H9 (cell line): ENCODE measurements around the gene GLYATL2. TPM values are rescaled to one million over a fixed set of nuclear protein-coding genes. Genes with fewer than 3 reads are reported as not detected.
A peak's percentile ranks its signal among the peaks of the same experiment; 100 is the strongest.

ENCODE experiments used
- DNase-seq: peaks from one replicate; pipeline ENCODE4 v3.0.0-alpha.2; 2017
- H2AFZ ChIP-seq: one replicate; pipeline ENCODE4 v1.6.1; 2013; ENCODE audit warnings: mild to moderate bottlenecking, low read length, control low read depth, moderate library complexity
- H2AK5ac ChIP-seq: 2 replicates; pipeline ENCODE4 v1.6.1; 2013; ENCODE audit warnings: low read length, control low read depth, mixed read lengths; ENCODE audit not compliant: insufficient read length
- H2BK120ac ChIP-seq: one replicate; pipeline ENCODE4 v1.6.1; 2013; ENCODE audit warnings: low read depth, mild to moderate bottlenecking, low read length, control low read depth, inconsistent platforms; ENCODE audit not compliant: poor library complexity, severe bottlenecking
- H2BK12ac ChIP-seq: 2 replicates; pipeline ENCODE4 v1.6.1; 2013; ENCODE audit warnings: low read length, control low read depth, mixed read lengths, low read depth; ENCODE audit not compliant: insufficient read length
- H2BK15ac ChIP-seq: 2 replicates; pipeline ENCODE4 v1.6.1; 2013; ENCODE audit warnings: low read depth, low read length, control low read depth
- H2BK20ac ChIP-seq: one replicate; pipeline ENCODE4 v1.6.1; 2013; ENCODE audit warnings: low read depth, mild to moderate bottlenecking, low read length, control low read depth, inconsistent platforms; ENCODE audit not compliant: poor library complexity, severe bottlenecking
- H2BK5ac ChIP-seq: 2 replicates; pipeline ENCODE4 v1.6.1; 2013; ENCODE audit warnings: low read length, control low read depth, mixed read lengths; ENCODE audit not compliant: insufficient read length
- H3K14ac ChIP-seq: 2 replicates; pipeline ENCODE4 v1.6.1; 2013; ENCODE audit warnings: low read length, control low read depth; ENCODE audit not compliant: insufficient read depth
- H3K18ac ChIP-seq: 2 replicates; pipeline ENCODE4 v1.6.1; 2013; ENCODE audit warnings: low read depth, mild to moderate bottlenecking, mixed read lengths, low read length, control low read depth; ENCODE audit not compliant: insufficient read length
- H3K23ac ChIP-seq: 2 replicates; pipeline ENCODE4 v1.6.1; 2013; ENCODE audit warnings: low read length, control low read depth, mixed read lengths, low read depth; ENCODE audit not compliant: insufficient read length
- H3K23me2 ChIP-seq: 2 replicates; pipeline ENCODE4 v1.6.1; 2013; ENCODE audit warnings: low read depth, mild to moderate bottlenecking, mixed read lengths, low read length, control low read depth; ENCODE audit not compliant: insufficient read length, poor library complexity, severe bottlenecking
- H3K27ac ChIP-seq: 2 replicates; pipeline ENCODE4 v1.5.1; 2013; ENCODE audit warnings: low read length, control low read depth, mixed read lengths, low read depth; ENCODE audit not compliant: insufficient read length
- H3K27me3 ChIP-seq: 2 replicates; pipeline ENCODE4 v1.6.1; 2013; ENCODE audit warnings: low read length, control low read depth, inconsistent platforms; ENCODE audit not compliant: insufficient read depth
- H3K4ac ChIP-seq: 2 replicates; pipeline ENCODE4 v1.6.1; 2013; ENCODE audit warnings: low read depth, mild to moderate bottlenecking, control low read depth, inconsistent platforms, low read length, moderate library complexity
- H3K4me1 ChIP-seq: 2 replicates; pipeline ENCODE4 v1.6.1; 2013; ENCODE audit warnings: low read length, control low read depth, inconsistent platforms; ENCODE audit not compliant: insufficient read depth
- H3K4me2 ChIP-seq: 2 replicates; pipeline ENCODE4 v1.6.1; 2013; ENCODE audit warnings: low read length, control low read depth, mixed read lengths; ENCODE audit not compliant: insufficient read length, insufficient read depth
- H3K56ac ChIP-seq: 2 replicates; pipeline ENCODE4 v1.6.1; 2013; ENCODE audit warnings: low read depth, mild to moderate bottlenecking, mixed read lengths, low read length, control low read depth; ENCODE audit not compliant: insufficient read length
- H3K79me1 ChIP-seq: 2 replicates; pipeline ENCODE4 v1.6.1; 2013; ENCODE audit warnings: low read depth, mild to moderate bottlenecking, moderate library complexity, low read length, control low read depth, inconsistent platforms; ENCODE audit not compliant: insufficient read depth, poor library complexity, severe bottlenecking
- H3K79me2 ChIP-seq: 2 replicates; pipeline ENCODE4 v1.6.1; 2013; ENCODE audit warnings: low read length, control low read depth, inconsistent platforms; ENCODE audit not compliant: insufficient read depth
- H3K9ac ChIP-seq: 2 replicates; pipeline ENCODE4 v1.6.1; 2013; ENCODE audit warnings: low read length, control low read depth, mixed read lengths; ENCODE audit not compliant: insufficient read length; ENCODE audit errors: extremely low read depth
- H3K9me3 ChIP-seq: one replicate; pipeline ENCODE4 v1.6.1; 2013; ENCODE audit warnings: low read depth, low read length, inconsistent platforms; ENCODE audit not compliant: control insufficient read depth
- H3T11ph ChIP-seq: one replicate; pipeline ENCODE4 v1.6.1; 2013; ENCODE audit warnings: mild to moderate bottlenecking, low read length, control low read depth, inconsistent platforms
- H4K20me1 ChIP-seq: one replicate; pipeline ENCODE4 v1.6.1; 2013; ENCODE audit not compliant: control insufficient read depth, insufficient read length, insufficient read depth
- H4K5ac ChIP-seq: 2 replicates; pipeline ENCODE4 v1.6.1; 2013; ENCODE audit warnings: low read depth, mild to moderate bottlenecking, mixed read lengths, low read length, control low read depth; ENCODE audit not compliant: insufficient read length
- H4K8ac ChIP-seq: replicated peaks from 2 replicates; pipeline ENCODE4 v1.6.1; 2013; ENCODE audit warnings: low read length, control low read depth, mixed read lengths, low read depth; ENCODE audit not compliant: insufficient read length
- H4K91ac ChIP-seq: 2 replicates; pipeline ENCODE4 v1.6.1; 2013; ENCODE audit warnings: low read depth, mild to moderate bottlenecking, moderate library complexity, mixed read lengths, low read length, control low read depth; ENCODE audit not compliant: insufficient read length
- H3K27ac Mint-ChIP-seq, 3 experiments: 2 replicates in 2 of 3; 3 replicates in 1 of 3; pipeline ENCODE4 v1.8.0; 2020 to 2021; ENCODE audit warnings: mixed read lengths in 3 of 3, mild to moderate bottlenecking in 1 of 3, moderate library complexity in 1 of 3
- H3K27me3 Mint-ChIP-seq: 2 replicates; pipeline ENCODE4 v1.8.0; 2021; ENCODE audit warnings: low read depth, mild to moderate bottlenecking, moderate library complexity, mixed read lengths
- H3K36me3 Mint-ChIP-seq, 3 experiments: 2 replicates in 2 of 3; 3 replicates in 1 of 3; pipeline ENCODE4 v1.8.0; 2020 to 2021; ENCODE audit warnings: low read depth in 3 of 3, mixed read lengths in 3 of 3; ENCODE audit not compliant: insufficient read depth in 1 of 3
- H3K4me1 Mint-ChIP-seq, 2 experiments: 2 replicates each; pipeline ENCODE4 v1.8.0; 2020; ENCODE audit warnings: mixed read lengths in 2 of 2
- H3K4me3 Mint-ChIP-seq, 2 experiments: 2 replicates in 1 of 2; 3 replicates in 1 of 2; pipeline ENCODE4 v1.8.0; 2020 to 2021; ENCODE audit warnings: mild to moderate bottlenecking in 2 of 2, mixed read lengths in 2 of 2, moderate library complexity in 1 of 2
- H3K9me3 Mint-ChIP-seq, 2 experiments: 2 replicates in 1 of 2; 3 replicates in 1 of 2; pipeline ENCODE4 v1.8.0; 2020; ENCODE audit warnings: mild to moderate bottlenecking in 2 of 2, mixed read lengths in 2 of 2, moderate library complexity in 1 of 2
- CTCF ChIP-seq: fragments of 200-600 bp; sonication (generic); conservative IDR thresholded peaks from 3 replicates; pipeline ENCODE4 v1.8.0; 2021; ENCODE audit warnings: antibody characterized with exemption, mild to moderate bottlenecking
- WGBS: extraction: QIAGEN DNeasy Blood & Tissue Kit; methylation state at CpG from one replicate; pipeline ENCODE4 v1.1.7; 2013; ENCODE audit warnings: missing lambda C conversion rate, low lambda C conversion rate, mixed read lengths; ENCODE audit not compliant: insufficient read length; ENCODE audit errors: extremely low coverage; 5-methylcytosine and 5-hydroxymethylcytosine counted together
- total RNA-seq: library from RNA; stranded (reverse); gene quantifications from 2 replicates; pipeline ENCODE4 v1.2.1, GENCODE V29; 2021

The GLYATL2 gene
- total RNA-seq, 1 experiment from 2014 or later, result not detected

GRCh38 chr11:58788355-58789023 lies 56.0 kb downstream of the GLYATL2 start:
- peak; percentile 69 for TF ChIP-seq CTCF

More at GRCh38 chr11:58788355-58789023, 56.0 kb downstream of the GLYATL2 start:
- Mint-ChIP-seq H3K4me3 (no peak overlapping the region), H3K36me3 (peaks cover 0 to 9% (median 2%) of the 10 kb centered on the region in 3 experiments; a peak in 5 of 7 replicates), H3K9me3 (peaks cover 66 to 81% of the 10 kb centered on the region in 2 experiments), H3K27ac (no peak overlapping the region), H3K27me3 (peaks cover 5% of the 10 kb centered on the region), H3K4me1 (no peaks in the 10 kb centered on the region)
- no peaks in the 10 kb centered on the region for H4K20me1 ChIP-seq
- no peak overlapping the region for H3K56ac ChIP-seq
- no peaks in the 10 kb centered on the region for H3K23me2 ChIP-seq
- H3K4me1 ChIP-seq, result no peaks in the 10 kb centered on the region
- H3K9ac ChIP-seq, result no peak overlapping the region
- no peak overlapping the region for H3K18ac ChIP-seq
- no peaks in the 10 kb centered on the region for H3K79me1 ChIP-seq
- no peaks in the 10 kb centered on the region for H3K27me3 ChIP-seq
- no peak overlapping the region for H2AK5ac ChIP-seq
- no peak overlapping the region for H2BK15ac ChIP-seq
- H4K5ac ChIP-seq, result no peak overlapping the region
- no peak overlapping the region for H2BK120ac ChIP-seq
- peak; percentile 45 for DNase-seq
- WGBS, result no CpG with 5 or more reads among the region's 4 CpGs
- no peak overlapping the region for H3K14ac ChIP-seq
- no peak overlapping the region for H3K23ac ChIP-seq
- no peak overlapping the region for H2BK5ac ChIP-seq
- H3K4me2 ChIP-seq, result no peak overlapping the region
- no peak overlapping the region for H3K27ac ChIP-seq
- no peak overlapping the region for H2AFZ ChIP-seq
- peaks cover 10% of the 10 kb centered on the region for H3K9me3 ChIP-seq
- no peak overlapping the region for H4K91ac ChIP-seq
- H4K8ac ChIP-seq, result no peak overlapping the region
- no peak overlapping the region for H2BK20ac ChIP-seq
- H3K4ac ChIP-seq, result no peak overlapping the region
- H3K79me2 ChIP-seq, result no peaks in the 10 kb centered on the region
- no peak overlapping the region for H2BK12ac ChIP-seq
- no peak overlapping the region for H3T11ph ChIP-seq
